Keratinocyte (primary cell): ENCODE results near the gene MRM3. TPM values are rescaled to one million over a fixed set of nuclear protein-coding genes. Genes with fewer than 3 reads are reported as not detected.

Source experiments
- DNase-seq: peaks from one replicate; pipeline ENCODE4 v3.0.0-alpha.2; 2011; ENCODE audit warnings: low read depth, missing footprints, low spot score
- FAIRE-seq: peaks from 2 replicates; lab custom pipeline; 2011; peaks lifted over from hg19 to GRCh38; lab: Jason Lieb, UNC
- H2AFZ ChIP-seq: 2 replicates; pipeline ENCODE4 v1.6.0; 2012; ENCODE audit warnings: low read length, control low read depth, inconsistent platforms; ENCODE audit not compliant: control insufficient read depth
- H3K27ac ChIP-seq: 2 replicates; pipeline ENCODE4 v1.5.1; 2011; ENCODE audit warnings: low read length; ENCODE audit not compliant: control insufficient read depth, insufficient read depth
- H3K27me3 ChIP-seq: 3 replicates; pipeline ENCODE4 v1.6.0; 2011; ENCODE audit warnings: low read length; ENCODE audit not compliant: control insufficient read depth, insufficient read depth; ENCODE audit errors: extremely low read depth
- H3K36me3 ChIP-seq, 2 experiments: 2 replicates in 1 of 2; 3 replicates in 1 of 2; pipeline ENCODE4 v1.5.1; 2011; ENCODE audit warnings: low read length in 2 of 2, mild to moderate bottlenecking in 1 of 2; ENCODE audit not compliant: control insufficient read depth in 2 of 2, insufficient read depth in 2 of 2; ENCODE audit errors: extremely low read depth in 1 of 2
- H3K4me1 ChIP-seq: 3 replicates; pipeline ENCODE4 v1.5.1; 2011; ENCODE audit warnings: low read length; ENCODE audit not compliant: control insufficient read depth, insufficient read depth; ENCODE audit errors: extremely low read depth
- H3K4me2 ChIP-seq: 3 replicates; pipeline ENCODE4 v1.6.0; 2011; ENCODE audit warnings: low read depth, low read length; ENCODE audit not compliant: control insufficient read depth, insufficient read depth; ENCODE audit errors: extremely low read depth
- H3K4me3 ChIP-seq, 3 experiments: fragments of 200-600 bp in 1 of 3; sonication (generic) in 1 of 3; 2 replicates in 2 of 3; 3 replicates in 1 of 3; pipeline ENCODE4 v1.5.1; 2011 to 2016; ENCODE audit warnings: low read length in 3 of 3, mild to moderate bottlenecking in 3 of 3, control low read depth in 2 of 3, inconsistent platforms in 1 of 3, low read depth in 1 of 3, mixed read lengths in 1 of 3, mixed run types in 1 of 3, moderate library complexity in 1 of 3; ENCODE audit not compliant: control insufficient read depth in 2 of 3, insufficient read depth in 2 of 3; ENCODE audit errors: extremely low read depth in 1 of 3
- H3K79me2 ChIP-seq: 2 replicates; pipeline ENCODE4 v1.6.0; 2012; ENCODE audit warnings: low read length; ENCODE audit not compliant: control insufficient read depth, insufficient read depth
- H3K9ac ChIP-seq: 3 replicates; pipeline ENCODE4 v1.6.0; 2011; ENCODE audit warnings: low read length; ENCODE audit not compliant: control insufficient read depth, insufficient read depth; ENCODE audit errors: extremely low read depth
- H3K9me1 ChIP-seq: 3 replicates; pipeline ENCODE4 v1.6.0; 2011; ENCODE audit warnings: low read length; ENCODE audit not compliant: control insufficient read depth, insufficient read depth; ENCODE audit errors: extremely low read depth
- H3K9me3 ChIP-seq: 2 replicates; pipeline ENCODE4 v1.5.1; 2012; ENCODE audit warnings: low read depth, low read length; ENCODE audit not compliant: control insufficient read depth
- H4K20me1 ChIP-seq: 3 replicates; pipeline ENCODE4 v1.6.0; 2011; ENCODE audit warnings: low read length; ENCODE audit not compliant: control insufficient read depth, insufficient read depth; ENCODE audit errors: extremely low read depth
- CTCF ChIP-seq, 3 experiments: IDR thresholded peaks in 1 of 3; conservative IDR thresholded peaks in 1 of 3; optimal IDR thresholded peaks in 1 of 3; 2 replicates in 2 of 3; 3 replicates in 1 of 3; pipeline versions ENCODE3 to v1.5.1; 2011; ENCODE audit warnings: low read length in 3 of 3, mild to moderate bottlenecking in 3 of 3, moderate library complexity in 2 of 3, control low read depth in 1 of 3, inconsistent platforms in 1 of 3; ENCODE audit not compliant: insufficient read depth in 2 of 3; ENCODE audit errors: extremely low read depth in 1 of 3
- EZH2 ChIP-seq: IDR thresholded peaks from one replicate; pipeline ENCODE4 v1.6.1; 2012; ENCODE audit warnings: inconsistent platforms, mild to moderate bottlenecking, low read length, moderate library complexity
- dilution Hi-C: fragments of 300-500 bp; cut with MboI; formaldehyde crosslinking; loops from one replicate; pipeline ENCODE4 v1.7.0; 2020; ENCODE audit warnings: low sequenced_read_pairs; ENCODE audit not compliant: extremely low pct_ligation_motif_present
- polyA plus RNA-seq, 5 experiments: library from polyadenylated mRNA; depleted of rRNA in 3 of 5; stranded (reverse) in 3 of 5; stranded (forward) in 1 of 5; unstranded in 1 of 5; fragments of >200 nt; gene quantifications; 1 replicate in 1 of 5; 2 replicates in 3 of 5; 3 replicates in 1 of 5; pipeline versions ENCODE4 v1.2.1 to v1.2.3, GENCODE V29; 2011 to 2012; ENCODE audit warnings: missing spikeins in 2 of 5, low read depth in 1 of 5, low replicate concordance in 1 of 5

The MRM3 gene
- polyA plus RNA-seq, 1 donor (not counting 4 experiments of a cell fraction or from before 2014, with no cell fraction given) = 15.5 TPM

GRCh38 chr17:742147-742793 is 39.9 kb upstream of the MRM3 start:
- peaks cover 42 to 70% of the 10 kb centered on the region in 2 experiments for H3K36me3 ChIP-seq
- no peak overlapping the region for H3K4me3 ChIP-seq
- H4K20me1 ChIP-seq = peaks cover 16% of the 10 kb centered on the region
- no peak for FAIRE-seq
- H3K9me1 ChIP-seq = peaks cover 2% of the 10 kb centered on the region
- DNase-seq = no peak
- no peak overlapping the region for H3K9ac ChIP-seq
- H3K4me1 ChIP-seq = peaks cover 9% of the 10 kb centered on the region
- H2AFZ ChIP-seq = no peak overlapping the region
- H3K9me3 ChIP-seq = no peaks in the 10 kb centered on the region
- no peaks in the 10 kb centered on the region for H3K27me3 ChIP-seq
- no peak overlapping the region for H3K4me2 ChIP-seq
- H3K27ac ChIP-seq = no peak overlapping the region
- TF ChIP-seq CTCF (optimal IDR thresholded peaks at IDR 0.05 in 1 of 3, IDR thresholded peaks at IDR 0.05 in 1 of 3, conservative IDR thresholded peaks at IDR 0.05 in 1 of 3; ENCODE audit: extremely low read depth in 1 of 3, insufficient read depth in 2 of 3, low read length in 3 of 3) = no peak
- TF ChIP-seq EZH2 = no peak
- peaks cover 59% of the 10 kb centered on the region for H3K79me2 ChIP-seq
- dilution Hi-C loops = no loop called here

- Histone ChIP-seq H2AFZ (no peak overlapping the region), H3K9me1 (peaks cover 2% of the 10 kb centered on the region), H4K20me1 (peaks cover 16% of the 10 kb centered on the region), H3K4me3 (no peak overlapping the region), H3K9me3 (no peaks in the 10 kb centered on the region), H3K79me2 (peaks cover 67% of the 10 kb centered on the region), H3K9ac (no peak overlapping the region), H3K36me3 (peaks cover 44 to 72% of the 10 kb centered on the region in 2 experiments), H3K4me2 (no peak overlapping the region), H3K27me3 (no peaks in the 10 kb centered on the region), H3K4me1 (peaks cover 3% of the 10 kb centered on the region), H3K27ac (no peak overlapping the region)
- TF ChIP-seq EZH2 (no peak), CTCF (optimal IDR thresholded peaks at IDR 0.05 in 1 of 3, IDR thresholded peaks at IDR 0.05 in 1 of 3, conservative IDR thresholded peaks at IDR 0.05 in 1 of 3; ENCODE audit: extremely low read depth in 1 of 3, insufficient read depth in 2 of 3, low read length in 3 of 3) (no peak)
- FAIRE-seq (peak; percentile 58), DNase-seq (no peak)
- dilution Hi-C loops = no loop called here
These were observed 39.0 kb upstream of the MRM3 start for GRCh38 chr17:743139-743538.
